ENCODE data around the gene AUH.

DNA sequence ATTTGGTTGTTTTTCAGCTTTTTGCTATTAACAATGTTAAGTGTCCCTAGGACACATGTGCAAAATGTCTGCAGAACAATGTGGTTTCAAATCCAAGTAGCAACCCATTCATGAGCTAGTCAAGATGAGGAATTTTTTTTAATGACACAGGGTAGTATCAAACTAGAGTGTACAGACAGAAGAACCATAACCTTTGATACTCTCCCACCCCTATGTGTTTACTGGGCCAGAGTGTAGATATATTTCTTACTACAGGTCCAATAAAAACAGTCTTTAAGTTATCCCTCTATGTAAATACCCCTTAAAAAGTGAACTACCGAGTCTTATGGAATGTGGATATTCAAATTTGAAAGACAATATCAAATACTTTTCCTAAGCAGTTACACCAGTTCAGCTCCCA, 45.6 kb downstream of the AUH start:
- TF ChIP-seq GATA3 (IDR thresholded peaks at IDR 0.05; ENCODE audit: low read depth, low read length) = no peak
- no peak for TF ChIP-seq GATA2 (IDR thresholded peaks at IDR 0.05; ENCODE audit: low read depth, low read length)
